ENCODE results near the gene RRAS.

RRAS gene

DNA sequence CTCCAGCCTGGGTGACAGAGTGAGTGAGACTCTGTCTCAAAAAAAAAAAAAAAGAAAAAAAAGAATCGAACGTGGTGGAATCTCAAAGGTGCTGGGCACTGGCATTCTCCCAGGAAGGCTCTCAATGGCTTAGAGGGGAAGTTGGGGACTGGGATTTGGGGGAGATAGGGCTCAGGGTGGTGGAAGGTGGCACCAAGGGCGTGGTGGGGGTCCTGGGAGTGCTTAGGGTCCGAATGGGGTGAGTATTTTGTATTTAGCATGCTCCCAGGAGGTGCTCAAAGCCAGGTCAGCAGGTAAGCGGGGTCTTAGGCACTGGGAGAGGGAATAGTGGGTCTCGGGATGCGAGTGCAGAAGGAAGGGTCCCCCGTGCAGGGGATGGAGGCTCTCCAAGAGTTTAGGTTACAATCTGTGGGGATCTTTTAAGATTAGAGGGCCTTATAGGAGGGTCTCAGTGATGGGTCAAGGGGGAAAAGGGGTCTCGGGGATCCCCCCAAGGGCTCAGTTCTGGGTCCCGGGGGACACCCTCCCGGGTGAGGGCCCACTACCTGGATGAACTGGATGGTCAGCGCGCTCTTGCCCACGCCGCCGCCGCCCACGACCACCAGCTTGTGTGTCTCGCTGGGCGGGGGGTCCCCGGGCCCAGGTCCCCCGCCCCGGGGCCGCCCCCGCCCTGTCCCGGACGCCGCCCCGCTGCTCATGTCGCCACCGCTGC, 386 bp downstream of the RRAS start:
- H2AFZ ChIP-seq (ENCODE audit: low read depth, low read length) = peak overlapping the region; percentile 3; the same call in 1 of the 2 replicates
- H3K79me2 ChIP-seq (ENCODE audit: low read length) = peaks cover 29% of the 10 kb centered on the region
- peaks cover 3% of the 10 kb centered on the region; the same call in 1 of the 2 replicates for H4K20me1 ChIP-seq (ENCODE audit: insufficient read depth, low read length)
- peak overlapping the region; percentile 79 for H3K4me3 ChIP-seq (ENCODE audit: low read length)
- peak overlapping the region; percentile 86 for H3K4me2 ChIP-seq (ENCODE audit: low read length)
- peaks cover 8% of the 10 kb centered on the region for H3K27me3 ChIP-seq (ENCODE audit: low read depth, low read length)
- H3K9me3 ChIP-seq (ENCODE audit: insufficient read depth, low read length) = no peaks in the 10 kb centered on the region
- TF ChIP-seq EZH2phosphoT487 (IDR thresholded peaks at IDR 0.05; ENCODE audit: low read depth) = no peak
- TF ChIP-seq, protein P1, sequence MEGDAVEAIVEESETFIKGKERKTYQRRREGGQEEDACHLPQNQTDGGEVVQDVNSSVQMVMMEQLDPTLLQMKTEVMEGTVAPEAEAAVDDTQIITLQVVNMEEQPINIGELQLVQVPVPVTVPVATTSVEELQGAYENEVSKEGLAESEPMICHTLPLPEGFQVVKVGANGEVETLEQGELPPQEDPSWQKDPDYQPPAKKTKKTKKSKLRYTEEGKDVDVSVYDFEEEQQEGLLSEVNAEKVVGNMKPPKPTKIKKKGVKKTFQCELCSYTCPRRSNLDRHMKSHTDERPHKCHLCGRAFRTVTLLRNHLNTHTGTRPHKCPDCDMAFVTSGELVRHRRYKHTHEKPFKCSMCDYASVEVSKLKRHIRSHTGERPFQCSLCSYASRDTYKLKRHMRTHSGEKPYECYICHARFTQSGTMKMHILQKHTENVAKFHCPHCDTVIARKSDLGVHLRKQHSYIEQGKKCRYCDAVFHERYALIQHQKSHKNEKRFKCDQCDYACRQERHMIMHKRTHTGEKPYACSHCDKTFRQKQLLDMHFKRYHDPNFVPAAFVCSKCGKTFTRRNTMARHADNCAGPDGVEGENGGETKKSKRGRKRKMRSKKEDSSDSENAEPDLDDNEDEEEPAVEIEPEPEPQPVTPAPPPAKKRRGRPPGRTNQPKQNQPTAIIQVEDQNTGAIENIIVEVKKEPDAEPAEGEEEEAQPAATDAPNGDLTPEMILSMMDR (IDR thresholded peaks at IDR 0.05; ENCODE audit: low read depth, low read length) = no peak
- H3K36me3 ChIP-seq (replicated peaks; ENCODE audit: low read depth, low read length) = peaks cover 5% of the 10 kb centered on the region
- H3K9ac ChIP-seq (ENCODE audit: low read length) = peak overlapping the region; percentile 69
- no peak overlapping the region for H3K27ac ChIP-seq (ENCODE audit: low read length)
- peaks cover 15% of the 10 kb centered on the region for H3K4me1 ChIP-seq (ENCODE audit: low read length)

DNA sequence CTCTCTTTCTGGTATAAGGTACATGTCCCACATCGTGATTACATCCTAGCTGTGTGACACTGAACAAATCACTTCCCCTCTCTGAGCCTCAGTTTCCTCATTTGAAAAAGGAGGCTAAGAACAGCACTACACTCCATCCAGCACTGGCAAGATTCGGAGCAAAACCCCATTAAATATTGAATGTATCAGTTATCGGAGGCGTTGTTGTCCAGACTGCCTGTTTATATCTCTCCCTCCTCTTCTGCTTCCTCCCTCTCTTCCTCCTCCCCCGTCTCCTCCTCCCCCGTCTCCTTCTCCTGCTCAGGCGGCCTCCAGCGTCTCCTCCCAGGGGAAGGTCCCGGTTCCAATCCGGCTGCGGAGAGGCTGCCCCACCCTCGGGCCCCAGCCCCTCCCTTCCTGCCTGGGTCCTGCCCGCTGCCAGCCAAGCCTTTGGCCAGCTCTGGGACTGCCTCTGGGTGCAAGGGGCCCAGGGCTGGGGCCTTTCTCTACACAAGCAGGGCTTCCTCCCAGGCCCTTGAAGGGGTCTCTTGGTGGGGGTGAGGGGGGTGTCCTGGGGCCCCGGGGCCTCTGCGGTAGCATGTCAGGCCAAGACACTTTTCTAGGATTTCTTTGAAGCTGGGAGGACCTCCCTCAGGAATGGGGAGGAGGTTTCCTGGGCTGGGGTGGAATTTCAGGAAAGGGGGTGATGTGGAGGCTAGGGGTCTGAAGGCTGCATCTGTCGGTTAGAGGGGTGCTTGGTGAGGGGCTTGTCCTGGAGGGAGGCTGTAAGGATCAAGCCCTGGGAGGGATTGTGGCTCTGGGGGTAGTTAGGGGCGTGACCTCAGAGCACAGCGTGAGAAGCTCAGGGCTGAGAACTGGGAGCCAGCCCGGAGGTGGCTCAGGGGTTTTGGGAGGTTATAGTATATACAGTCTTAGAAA, 1.9 kb downstream of the RRAS start:
- Histone ChIP-seq H3K79me2 (ENCODE audit: low read length) (peaks cover 15% of the 10 kb centered on the region), H3K4me3 (ENCODE audit: low read length) (no peak overlapping the region), H2AFZ (ENCODE audit: low read depth, low read length) (no peak overlapping the region), H4K20me1 (ENCODE audit: insufficient read depth, low read length) (no peaks in the 10 kb centered on the region), H3K36me3 (replicated peaks; ENCODE audit: low read depth, low read length) (no peaks in the 10 kb centered on the region), H3K4me2 (ENCODE audit: low read length) (no peak overlapping the region), H3K27me3 (ENCODE audit: low read depth, low read length) (peaks cover 8% of the 10 kb centered on the region), H3K4me1 (ENCODE audit: low read length) (peaks cover 8% of the 10 kb centered on the region), H3K9ac (ENCODE audit: low read length) (no peak overlapping the region), H3K9me3 (ENCODE audit: insufficient read depth, low read length) (no peaks in the 10 kb centered on the region), H3K27ac (ENCODE audit: low read length) (no peak overlapping the region)
- TF ChIP-seq EZH2phosphoT487 (IDR thresholded peaks at IDR 0.05; ENCODE audit: low read depth) = no peak
- TF ChIP-seq, protein P1 (IDR thresholded peaks at IDR 0.05; ENCODE audit: low read depth, low read length) = no peak

DNA sequence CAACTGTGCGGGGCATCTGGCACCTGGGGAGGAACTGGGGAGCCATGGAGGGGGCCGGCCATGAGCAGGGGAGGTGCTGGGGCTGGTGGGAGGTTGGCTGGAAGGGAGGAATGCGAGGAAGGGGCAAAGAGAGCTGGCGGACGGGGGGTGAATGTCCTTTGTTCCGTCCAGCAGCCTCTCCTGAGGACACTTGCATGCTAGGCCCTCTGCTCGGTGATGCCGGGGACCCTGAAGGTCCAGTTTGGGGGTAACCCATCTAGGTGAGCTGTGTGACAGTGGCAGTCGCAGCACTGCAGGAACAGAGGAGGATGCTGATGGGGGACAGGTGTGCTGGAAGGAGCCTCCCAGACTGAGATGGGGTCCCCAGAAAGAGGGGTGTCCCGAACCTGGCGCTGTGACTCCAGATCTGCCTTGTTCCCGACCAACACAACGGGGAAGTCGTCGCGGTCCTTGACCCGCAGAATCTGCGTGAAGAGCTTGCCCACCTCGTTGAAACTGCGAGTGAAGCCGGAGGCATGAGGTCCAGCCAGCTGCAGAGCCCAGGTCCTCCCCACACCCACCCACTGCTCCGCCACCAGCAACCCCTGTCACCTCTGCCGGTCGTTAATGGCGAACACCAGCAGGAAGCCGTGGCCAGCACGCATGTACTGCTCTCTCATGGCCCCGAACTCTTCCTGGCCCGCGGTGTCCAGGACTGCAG, 3.6 kb downstream of the RRAS start:
- H4K20me1 ChIP-seq (ENCODE audit: insufficient read depth, low read length) = no peaks in the 10 kb centered on the region
- TF ChIP-seq EZH2phosphoT487 (IDR thresholded peaks at IDR 0.05; ENCODE audit: low read depth) = no peak
- TF ChIP-seq, protein P1 (IDR thresholded peaks at IDR 0.05; ENCODE audit: low read depth, low read length) = no peak
- H3K9ac ChIP-seq (ENCODE audit: low read length) = no peak overlapping the region
- H3K4me1 ChIP-seq (ENCODE audit: low read length) = peaks cover 4% of the 10 kb centered on the region
- H3K4me3 ChIP-seq (ENCODE audit: low read length) = no peak overlapping the region
- H3K9me3 ChIP-seq (ENCODE audit: insufficient read depth, low read length) = no peaks in the 10 kb centered on the region
- peaks cover 5% of the 10 kb centered on the region for H3K79me2 ChIP-seq (ENCODE audit: low read length)
- H2AFZ ChIP-seq (ENCODE audit: low read depth, low read length) = no peak overlapping the region
- H3K27me3 ChIP-seq (ENCODE audit: low read depth, low read length) = peaks cover 8% of the 10 kb centered on the region
- H3K4me2 ChIP-seq (ENCODE audit: low read length) = no peak overlapping the region
- H3K36me3 ChIP-seq (replicated peaks; ENCODE audit: low read depth, low read length) = no peaks in the 10 kb centered on the region
- H3K27ac ChIP-seq (ENCODE audit: low read length) = no peak overlapping the region
